Endodermal cell (in vitro differentiated cells): ENCODE measurements around the gene TGM3. TPM values are rescaled to one million over a fixed set of nuclear protein-coding genes. Genes with fewer than 3 reads are reported as not detected.

Experiments used
- DNase-seq: peaks from one replicate; pipeline ENCODE4 v3.0.0-alpha.2; 2017
- H3K27ac ChIP-seq: 2 replicates; pipeline ENCODE4 v1.5.1; 2013; ENCODE audit warnings: mild to moderate bottlenecking, low read depth, low read length, moderate library complexity
- H3K27me3 ChIP-seq: 2 replicates; pipeline ENCODE4 v1.6.1; 2013; ENCODE audit warnings: mild to moderate bottlenecking, low read length, moderate library complexity; ENCODE audit not compliant: insufficient read depth, control insufficient read depth, poor library complexity, severe bottlenecking
- H3K36me3 ChIP-seq: 2 replicates; pipeline ENCODE4 v1.7.0; 2013; ENCODE audit warnings: mild to moderate bottlenecking, low read length, moderate library complexity; ENCODE audit not compliant: control insufficient read depth, insufficient read depth
- H3K4me1 ChIP-seq: one replicate; pipeline ENCODE4 v1.7.0; 2013; ENCODE audit warnings: low read length; ENCODE audit not compliant: control insufficient read depth, insufficient read depth
- H3K4me3 ChIP-seq: 2 replicates; pipeline ENCODE4 v1.5.1; 2013; ENCODE audit warnings: mild to moderate bottlenecking, low read length, moderate library complexity
- H3K9ac ChIP-seq: 2 replicates; pipeline ENCODE4 v1.6.1; 2013; ENCODE audit warnings: mild to moderate bottlenecking, low read length, moderate library complexity; ENCODE audit not compliant: poor library complexity, severe bottlenecking; ENCODE audit errors: extremely low read depth
- H3K9me3 ChIP-seq: 2 replicates; pipeline ENCODE4 v1.6.1; 2013; ENCODE audit warnings: mild to moderate bottlenecking, low read length, moderate library complexity; ENCODE audit not compliant: control insufficient read depth
- H3K27ac Mint-ChIP-seq: 2 replicates; pipeline ENCODE4 v1.8.0; 2020; ENCODE audit warnings: mixed read lengths
- H3K27me3 Mint-ChIP-seq: 2 replicates; pipeline ENCODE4 v1.8.0; 2021; ENCODE audit warnings: mild to moderate bottlenecking, mixed read lengths; ENCODE audit not compliant: insufficient read depth
- H3K36me3 Mint-ChIP-seq: 2 replicates; pipeline ENCODE4 v1.8.0; 2020; ENCODE audit warnings: low read depth, mixed read lengths
- H3K4me1 Mint-ChIP-seq: 2 replicates; pipeline ENCODE4 v1.8.0; 2020; ENCODE audit warnings: mixed read lengths
- H3K4me3 Mint-ChIP-seq: 2 replicates; pipeline ENCODE4 v1.8.0; 2020; ENCODE audit warnings: mild to moderate bottlenecking, moderate library complexity, mixed read lengths
- H3K9me3 Mint-ChIP-seq: 2 replicates; pipeline ENCODE4 v1.8.0; 2020; ENCODE audit warnings: mild to moderate bottlenecking, mixed read lengths
- CTCF ChIP-seq: fragments of 200-600 bp; sonication (generic); conservative IDR thresholded peaks from 2 replicates; pipeline ENCODE4 v1.5.0; 2021; ENCODE audit warnings: antibody characterized with exemption, mild to moderate bottlenecking
- WGBS, 2 experiments: methylation state at CpG; one replicate each; pipeline versions ENCODE4 v1.1.5 to v1.1.7; 2013; ENCODE audit warnings: missing lambda C conversion rate in 2 of 2, mixed read lengths in 1 of 2; ENCODE audit not compliant: insufficient coverage in 1 of 2, insufficient read length in 1 of 2; 5-methylcytosine and 5-hydroxymethylcytosine counted together
- total RNA-seq, 2 donors: library from RNA; stranded (reverse); fragmentation: NEBNext Ultra II Directional in 1 of 2; extraction: Animal tissue kit (Norgen Biotek cat#: 25700) in 1 of 2; gene quantifications; 2 replicates in 1 of 2; 3 replicates in 1 of 2; pipeline ENCODE4 v1.2.1, GENCODE V29; 2021

Gene TGM3
- total RNA-seq, 2 donors from 2014 or later, result 0.29 to 0.38 TPM

GRCh38 chr20:2305029-2305428 is 9.2 kb downstream of the TGM3 start:
- no peak overlapping the region for H3K27ac ChIP-seq
- no peaks in the 10 kb centered on the region for H3K9me3 Mint-ChIP-seq
- no peak overlapping the region for H3K4me3 ChIP-seq
- H3K4me3 Mint-ChIP-seq, result no peak overlapping the region
- peaks cover 6% of the 10 kb centered on the region for H3K4me1 Mint-ChIP-seq
- no peak for DNase-seq
- H3K9me3 ChIP-seq, result no peaks in the 10 kb centered on the region
- no peak overlapping the region for H3K27ac Mint-ChIP-seq
- WGBS, 2 experiments, result 0 to 40% methylated on average over 1 to 2 of the region's 2 CpGs
- H3K4me1 ChIP-seq, result no peaks in the 10 kb centered on the region
- no peaks in the 10 kb centered on the region for H3K36me3 ChIP-seq
- no peak for TF ChIP-seq CTCF
- peaks cover 2% of the 10 kb centered on the region for H3K27me3 Mint-ChIP-seq
- H3K9ac ChIP-seq, result no peak overlapping the region
- H3K27me3 ChIP-seq, result no peaks in the 10 kb centered on the region
- H3K36me3 Mint-ChIP-seq, result no peaks in the 10 kb centered on the region

- H3K36me3 Mint-ChIP-seq, result no peaks in the 10 kb centered on the region
These were observed 9.7 kb downstream of the TGM3 start for GRCh38 chr20:2305479-2305878.

GRCh38 chr20:2305946-2306345 is 10.1 kb downstream of the TGM3 start:
- no peaks in the 10 kb centered on the region for H3K36me3 Mint-ChIP-seq
- H3K27me3 ChIP-seq, result no peaks in the 10 kb centered on the region
- no peaks in the 10 kb centered on the region for H3K4me1 ChIP-seq
- no peaks in the 10 kb centered on the region for H3K9me3 ChIP-seq
- no peak overlapping the region for H3K9ac ChIP-seq
- H3K36me3 ChIP-seq, result no peaks in the 10 kb centered on the region
- peaks cover 2% of the 10 kb centered on the region for H3K27me3 Mint-ChIP-seq
- TF ChIP-seq CTCF, result no peak
- H3K27ac Mint-ChIP-seq, result no peak overlapping the region
- no peak overlapping the region for H3K27ac ChIP-seq
- no peaks in the 10 kb centered on the region for H3K9me3 Mint-ChIP-seq
- H3K4me3 Mint-ChIP-seq, result no peak overlapping the region
- no peak overlapping the region for H3K4me3 ChIP-seq
- H3K4me1 Mint-ChIP-seq, result peaks cover 6% of the 10 kb centered on the region
- DNase-seq, result no peak
- 80% methylated on average over 2 of the region's 2 CpGs; no CpG with 5 or more reads in 1 of the 2 experiments for WGBS, 2 experiments

More at GRCh38 chr20:2305479-2305878, 9.7 kb downstream of the TGM3 start:
- Histone ChIP-seq H3K9me3 (no peaks in the 10 kb centered on the region), H3K27ac (no peak overlapping the region), H3K4me3 (no peak overlapping the region), H3K4me1 (no peaks in the 10 kb centered on the region), H3K9ac (no peak overlapping the region), H3K27me3 (no peaks in the 10 kb centered on the region), H3K36me3 (no peaks in the 10 kb centered on the region)
- 80 to 82% methylated on average over 8 to 9 of the region's 9 CpGs for WGBS, 2 experiments
- no peak for TF ChIP-seq CTCF
- peaks cover 6% of the 10 kb centered on the region for H3K4me1 Mint-ChIP-seq
- no peak for DNase-seq
- peaks cover 2% of the 10 kb centered on the region for H3K27me3 Mint-ChIP-seq
- H3K27ac Mint-ChIP-seq, result no peak overlapping the region
- no peaks in the 10 kb centered on the region for H3K9me3 Mint-ChIP-seq
- H3K4me3 Mint-ChIP-seq, result no peak overlapping the region
